IPS-15b (cell line): ENCODE results near the gene POLR1A.

Experiments
- H3K27me3 ChIP-seq: one replicate; pipeline ENCODE4 v1.6.1; 2013; ENCODE audit warnings: low read length; ENCODE audit not compliant: control insufficient read depth, insufficient read depth
- H3K36me3 ChIP-seq: one replicate; pipeline ENCODE4 v1.6.1; 2013; ENCODE audit warnings: low read length; ENCODE audit not compliant: control insufficient read depth, insufficient read depth
- H3K4me1 ChIP-seq: one replicate; pipeline ENCODE4 v1.6.1; 2013; ENCODE audit warnings: mild to moderate bottlenecking, low read length; ENCODE audit not compliant: control insufficient read depth, insufficient read depth
- H3K4me3 ChIP-seq: one replicate; pipeline ENCODE4 v1.5.1; 2013; ENCODE audit warnings: low read depth, low read length
- H3K9ac ChIP-seq: one replicate; pipeline ENCODE4 v1.6.1; 2013; ENCODE audit warnings: low read depth, mild to moderate bottlenecking, low read length
- H3K9me3 ChIP-seq: one replicate; pipeline ENCODE4 v1.6.1; 2013; ENCODE audit warnings: mild to moderate bottlenecking, low read length; ENCODE audit not compliant: control insufficient read depth, insufficient read depth

POLR1A gene

GRCh38 chr2:86069091-86069685 is 36.5 kb downstream of the POLR1A start:
- no peaks in the 10 kb centered on the region for H3K9me3 ChIP-seq
- H3K36me3 ChIP-seq, result peaks cover 69% of the 10 kb centered on the region
- no peak overlapping the region for H3K4me3 ChIP-seq
- no peak overlapping the region for H3K9ac ChIP-seq
- no peaks in the 10 kb centered on the region for H3K4me1 ChIP-seq
- no peaks in the 10 kb centered on the region for H3K27me3 ChIP-seq

- H3K9me3 ChIP-seq, result no peaks in the 10 kb centered on the region
- no peak overlapping the region for H3K9ac ChIP-seq
- no peak overlapping the region for H3K4me3 ChIP-seq
- H3K36me3 ChIP-seq, result peaks cover 67% of the 10 kb centered on the region
- H3K27me3 ChIP-seq, result no peaks in the 10 kb centered on the region
- no peaks in the 10 kb centered on the region for H3K4me1 ChIP-seq
Observed at GRCh38 chr2:86068648-86069047, 37.0 kb downstream of the POLR1A start.

- no peaks in the 10 kb centered on the region for H3K4me1 ChIP-seq
Observed at GRCh38 chr2:86068136-86068588, 37.5 kb downstream of the POLR1A start.

GRCh38 chr2:86066915-86067314 is 38.8 kb downstream of the POLR1A start:
- Histone ChIP-seq H3K4me3 (no peak overlapping the region), H3K9ac (no peak overlapping the region), H3K36me3 (peaks cover 56% of the 10 kb centered on the region), H3K4me1 (no peaks in the 10 kb centered on the region), H3K9me3 (no peaks in the 10 kb centered on the region), H3K27me3 (no peaks in the 10 kb centered on the region)

More at GRCh38 chr2:86068136-86068588, 37.5 kb downstream of the POLR1A start:
- Histone ChIP-seq H3K36me3 (peaks cover 64% of the 10 kb centered on the region), H3K4me3 (no peak overlapping the region), H3K9ac (no peak overlapping the region), H3K9me3 (no peaks in the 10 kb centered on the region), H3K27me3 (no peaks in the 10 kb centered on the region)

GRCh38 chr2:86066007-86066578 is 39.6 kb downstream of the POLR1A start:
- no peak overlapping the region for H3K9ac ChIP-seq
- no peak overlapping the region for H3K4me3 ChIP-seq
- H3K36me3 ChIP-seq, result peaks cover 51% of the 10 kb centered on the region
- no peaks in the 10 kb centered on the region for H3K4me1 ChIP-seq
- no peaks in the 10 kb centered on the region for H3K27me3 ChIP-seq
- no peaks in the 10 kb centered on the region for H3K9me3 ChIP-seq

- no peaks in the 10 kb centered on the region for H3K4me1 ChIP-seq
- H3K36me3 ChIP-seq, result peaks cover 49% of the 10 kb centered on the region
Observed at GRCh38 chr2:86065512-86065911, 40.2 kb downstream of the POLR1A start.

GRCh38 chr2:86064006-86064405 is 41.7 kb downstream of the POLR1A start:
- no peak overlapping the region for H3K9ac ChIP-seq
- H3K4me1 ChIP-seq, result no peaks in the 10 kb centered on the region
- no peaks in the 10 kb centered on the region for H3K9me3 ChIP-seq
- peaks cover 39% of the 10 kb centered on the region for H3K36me3 ChIP-seq
- no peak overlapping the region for H3K4me3 ChIP-seq
- H3K27me3 ChIP-seq, result no peaks in the 10 kb centered on the region

More at GRCh38 chr2:86065512-86065911, 40.2 kb downstream of the POLR1A start:
- Histone ChIP-seq H3K27me3 (no peaks in the 10 kb centered on the region), H3K9ac (no peak overlapping the region), H3K9me3 (no peaks in the 10 kb centered on the region), H3K4me3 (no peak overlapping the region)

GRCh38 chr2:86062043-86062442 is 43.6 kb downstream of the POLR1A start:
- peaks cover 27% of the 10 kb centered on the region for H3K36me3 ChIP-seq
- no peak overlapping the region for H3K9ac ChIP-seq
- H3K9me3 ChIP-seq, result no peaks in the 10 kb centered on the region
- no peaks in the 10 kb centered on the region for H3K4me1 ChIP-seq
- H3K4me3 ChIP-seq, result no peak overlapping the region
- H3K27me3 ChIP-seq, result no peaks in the 10 kb centered on the region

GRCh38 chr2:86056590-86057331 is 48.9 kb downstream of the POLR1A start:
- Histone ChIP-seq H3K9me3 (no peaks in the 10 kb centered on the region), H3K4me3 (no peak overlapping the region), H3K36me3 (peaks cover 15% of the 10 kb centered on the region), H3K9ac (no peak overlapping the region), H3K27me3 (no peaks in the 10 kb centered on the region), H3K4me1 (no peaks in the 10 kb centered on the region)

- no peaks in the 10 kb centered on the region for H3K9me3 ChIP-seq
- no peak overlapping the region for H3K4me3 ChIP-seq
- H3K9ac ChIP-seq, result no peak overlapping the region
- H3K36me3 ChIP-seq, result peaks cover 22% of the 10 kb centered on the region
- no peaks in the 10 kb centered on the region for H3K4me1 ChIP-seq
- H3K27me3 ChIP-seq, result no peaks in the 10 kb centered on the region
Observed at GRCh38 chr2:86055314-86055713, 50.4 kb downstream of the POLR1A start.

GRCh38 chr2:86054535-86055082 is 51.1 kb downstream of the POLR1A start:
- Histone ChIP-seq H3K4me3 (no peak overlapping the region), H3K9ac (no peak overlapping the region), H3K9me3 (no peaks in the 10 kb centered on the region), H3K4me1 (no peaks in the 10 kb centered on the region), H3K27me3 (no peaks in the 10 kb centered on the region), H3K36me3 (peaks cover 22% of the 10 kb centered on the region)
